Fibroblast of pulmonary artery (primary cell): ENCODE measurements around the gene BID.

Experiments used
- DNase-seq: peaks from one replicate; pipeline ENCODE4 v3.0.0-alpha.2; 2010; ENCODE audit warnings: low read depth
- H3K4me3 ChIP-seq: replicated peaks from 2 replicates; pipeline ENCODE4 v1.5.1; 2011; ENCODE audit warnings: low read depth, mild to moderate bottlenecking, control low read depth, low read length, moderate library complexity
- TF ChIP-seq, protein P1 (sequence below): IDR thresholded peaks from 2 replicates; pipeline ENCODE4 v1.5.1; 2011; ENCODE audit warnings: mild to moderate bottlenecking, control low read depth, low read length, inconsistent platforms; ENCODE audit errors: missing control alignments

BID gene

DNA sequence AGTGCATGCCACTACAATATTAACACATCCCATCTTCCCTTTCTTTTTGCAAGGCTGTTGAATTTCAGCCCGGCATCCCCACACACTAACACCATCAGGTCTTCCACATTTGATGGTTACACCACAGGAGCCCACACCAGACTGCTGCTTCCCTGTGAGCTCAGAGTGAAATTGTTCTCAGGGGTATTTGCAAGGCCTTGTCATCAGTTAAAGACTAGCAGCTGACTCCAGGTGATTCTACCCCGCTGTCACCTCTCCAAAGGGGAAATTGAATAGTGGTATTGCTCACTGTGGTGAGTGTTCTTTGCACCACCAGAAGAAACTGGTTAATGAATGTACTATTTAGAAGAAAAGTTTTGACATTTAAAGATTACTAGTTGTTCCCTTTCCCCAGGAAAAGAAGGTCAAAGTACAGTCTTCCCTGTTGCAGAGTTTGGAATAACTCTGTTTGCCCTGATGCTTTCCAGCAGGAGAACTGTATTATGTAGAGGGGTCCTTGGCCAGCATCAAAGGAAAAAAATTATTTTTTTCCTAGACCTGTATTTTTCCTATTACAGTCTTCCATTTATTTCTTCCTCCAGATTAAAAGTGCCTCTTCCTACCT, 41.9 kb downstream of the BID start:
- H3K4me3 ChIP-seq = no peak overlapping the region
- DNase-seq = no peak
- TF ChIP-seq, protein P1, sequence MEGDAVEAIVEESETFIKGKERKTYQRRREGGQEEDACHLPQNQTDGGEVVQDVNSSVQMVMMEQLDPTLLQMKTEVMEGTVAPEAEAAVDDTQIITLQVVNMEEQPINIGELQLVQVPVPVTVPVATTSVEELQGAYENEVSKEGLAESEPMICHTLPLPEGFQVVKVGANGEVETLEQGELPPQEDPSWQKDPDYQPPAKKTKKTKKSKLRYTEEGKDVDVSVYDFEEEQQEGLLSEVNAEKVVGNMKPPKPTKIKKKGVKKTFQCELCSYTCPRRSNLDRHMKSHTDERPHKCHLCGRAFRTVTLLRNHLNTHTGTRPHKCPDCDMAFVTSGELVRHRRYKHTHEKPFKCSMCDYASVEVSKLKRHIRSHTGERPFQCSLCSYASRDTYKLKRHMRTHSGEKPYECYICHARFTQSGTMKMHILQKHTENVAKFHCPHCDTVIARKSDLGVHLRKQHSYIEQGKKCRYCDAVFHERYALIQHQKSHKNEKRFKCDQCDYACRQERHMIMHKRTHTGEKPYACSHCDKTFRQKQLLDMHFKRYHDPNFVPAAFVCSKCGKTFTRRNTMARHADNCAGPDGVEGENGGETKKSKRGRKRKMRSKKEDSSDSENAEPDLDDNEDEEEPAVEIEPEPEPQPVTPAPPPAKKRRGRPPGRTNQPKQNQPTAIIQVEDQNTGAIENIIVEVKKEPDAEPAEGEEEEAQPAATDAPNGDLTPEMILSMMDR = no peak

DNA sequence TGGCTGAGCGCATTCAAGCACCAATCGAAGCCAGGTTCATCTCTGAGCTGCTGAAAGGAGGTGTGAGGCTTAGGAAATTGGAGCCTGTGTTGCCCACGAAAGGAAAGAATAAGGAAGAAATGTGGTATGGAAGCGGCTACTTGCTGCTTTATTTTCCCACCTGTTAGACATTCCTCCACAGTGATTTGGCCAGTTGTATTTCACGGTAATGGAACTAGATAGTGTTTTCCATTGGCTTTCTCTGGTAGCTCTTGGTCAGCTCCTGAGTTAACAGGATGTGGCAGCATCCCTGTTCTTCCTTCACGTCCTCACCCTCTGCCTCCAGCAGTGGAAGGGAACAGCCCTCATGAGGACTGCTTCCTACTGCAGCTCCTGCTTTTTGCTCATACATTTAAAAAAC, 44.7 kb downstream of the BID start:
- DNase-seq = no peak
- no peak overlapping the region for H3K4me3 ChIP-seq
- TF ChIP-seq, protein P1 = no peak

DNA sequence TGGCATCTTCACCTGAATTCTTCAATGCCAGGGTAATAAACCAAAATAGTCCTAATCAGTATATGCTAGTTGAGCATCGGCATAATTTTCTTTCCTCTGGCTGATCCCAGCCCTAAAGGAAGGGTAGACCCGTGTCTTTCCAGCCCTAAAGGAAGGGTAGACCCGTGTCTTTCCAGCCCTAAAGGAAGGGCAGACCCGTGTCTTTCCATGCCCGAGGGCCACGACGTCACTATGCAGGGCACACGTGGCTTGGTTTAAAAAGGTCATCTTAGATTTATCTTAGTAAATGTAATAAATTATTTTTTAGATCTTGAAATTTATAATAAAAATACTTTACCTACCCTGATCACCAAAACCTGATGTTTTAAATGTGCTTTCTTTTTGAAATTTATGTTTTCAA, 45.5 kb downstream of the BID start:
- TF ChIP-seq, protein P1 = no peak
- no peak overlapping the region for H3K4me3 ChIP-seq
- no peak for DNase-seq

DNA sequence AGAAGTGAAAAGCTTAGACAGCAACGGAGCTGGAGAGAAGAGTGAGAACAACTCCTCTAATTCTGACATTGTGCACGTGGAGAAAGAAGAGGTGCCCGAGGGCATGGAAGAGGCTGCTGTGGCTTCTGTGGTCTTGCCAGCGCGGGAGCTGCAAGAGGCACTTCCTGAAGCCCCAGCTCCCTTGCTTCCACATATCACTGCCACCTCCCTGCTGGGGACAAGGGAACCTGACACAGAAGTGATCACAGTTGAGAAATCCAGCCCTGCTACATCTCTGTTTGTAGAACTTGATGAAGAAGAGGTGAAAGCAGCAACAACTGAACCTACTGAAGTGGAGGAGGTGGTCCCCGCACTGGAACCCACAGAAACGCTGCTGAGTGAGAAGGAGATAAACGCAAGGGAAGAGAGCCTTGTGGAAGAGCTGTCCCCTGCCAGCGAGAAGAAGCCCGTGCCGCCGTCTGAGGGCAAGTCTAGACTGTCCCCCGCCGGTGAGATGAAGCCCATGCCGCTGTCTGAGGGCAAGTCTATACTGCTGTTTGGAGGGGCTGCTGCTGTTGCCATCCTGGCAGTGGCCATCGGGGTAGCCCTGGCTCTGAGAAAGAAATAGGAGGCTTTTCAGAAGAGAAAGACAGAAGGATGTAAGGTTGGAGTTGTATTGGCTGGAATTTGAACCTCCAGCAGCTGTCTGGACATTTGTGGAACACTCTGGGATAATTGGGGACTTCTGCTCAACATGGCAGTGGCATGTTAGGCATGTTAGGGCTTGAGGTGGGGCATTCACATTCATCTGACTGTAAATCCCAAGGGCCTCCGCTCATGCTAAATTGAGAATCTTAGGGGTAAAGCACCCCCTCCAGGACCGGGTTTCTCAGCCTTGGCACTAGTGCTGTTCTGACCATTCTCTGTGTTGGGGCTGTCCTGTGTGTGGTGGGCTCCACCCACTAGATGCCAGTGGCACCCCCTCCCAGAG, 47.1 kb downstream of the BID start:
- TF ChIP-seq, protein P1 = no peak
- no peak overlapping the region for H3K4me3 ChIP-seq
- DNase-seq = no peak

DNA sequence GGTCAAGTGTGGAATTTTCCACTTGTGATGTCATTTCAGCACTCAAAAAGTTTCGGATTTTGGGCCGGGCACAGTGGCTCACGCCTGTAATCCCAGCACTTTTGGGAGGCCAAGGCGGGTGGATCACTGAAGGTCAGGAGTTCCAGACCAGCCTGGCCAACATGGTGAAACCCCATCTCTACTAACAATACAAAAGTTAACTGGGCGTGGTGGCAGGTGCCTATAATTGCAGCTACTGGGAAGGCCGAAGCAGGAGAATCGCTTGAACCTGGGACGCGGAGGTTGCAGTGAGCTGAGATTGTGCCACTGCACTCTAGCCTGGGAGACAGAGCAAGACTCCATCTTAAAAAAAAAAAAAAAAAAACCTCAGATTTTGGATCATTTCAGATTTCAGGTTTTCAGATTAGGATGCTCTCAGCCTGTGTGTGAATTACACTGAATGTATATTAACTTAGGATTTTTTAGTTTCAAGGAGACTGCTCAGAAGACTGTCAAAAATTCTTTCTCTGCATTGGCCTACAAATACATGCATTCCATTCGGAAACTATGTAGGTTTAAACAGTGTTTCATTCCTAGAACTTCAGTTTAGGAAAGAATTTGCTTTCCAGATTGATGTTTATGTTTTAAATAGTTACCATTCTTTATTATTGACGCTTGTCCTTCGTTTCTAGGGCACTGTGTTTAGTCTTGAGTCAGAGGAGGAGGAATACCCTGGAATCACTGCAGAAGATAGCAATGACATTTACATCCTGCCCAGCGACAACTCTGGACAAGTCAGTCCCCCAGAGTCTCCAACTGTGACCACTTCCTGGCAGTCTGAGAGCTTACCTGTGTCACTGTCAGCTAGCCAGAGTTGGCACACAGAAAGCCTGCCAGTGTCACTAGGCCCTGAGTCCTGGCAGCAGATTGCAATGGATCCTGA, 48.0 kb downstream of the BID start:
- DNase-seq = peak; percentile 17
- TF ChIP-seq, protein P1 = no peak
- H3K4me3 ChIP-seq = no peak overlapping the region

DNA sequence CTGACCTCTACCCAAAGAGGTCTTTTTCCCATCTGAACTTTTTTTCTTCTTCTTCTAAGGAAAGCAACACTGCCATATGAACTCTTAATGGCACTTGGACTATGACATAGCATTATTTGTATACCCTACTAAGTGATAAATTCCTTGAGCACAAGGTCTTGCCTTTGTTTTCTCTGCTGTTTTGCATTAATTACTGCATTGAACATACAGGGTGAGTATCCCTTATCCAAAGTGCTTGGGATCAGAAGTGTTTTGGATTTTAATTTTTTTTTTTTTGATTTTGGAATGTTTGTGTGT, 48.8 kb downstream of the BID start:
- TF ChIP-seq, protein P1 = no peak
- no peak for DNase-seq
- H3K4me3 ChIP-seq = no peak overlapping the region
